ENCODE data around the gene VPS16.
A peak's percentile ranks its signal among the peaks of the same experiment; 100 is the strongest.
"Not testable (repeated sequence)": the region's sequence is repeated elsewhere in the genome, so short reads cannot be mapped to it uniquely, and the experiment has no call there.

VPS16 gene

GRCh38 chr20:2805689-2806350 lies 34.7 kb upstream of the VPS16 start:
- Histone ChIP-seq H3K27ac (peak overlapping the region in 1 of 21 experiments; percentile 19), H3K4me3 (no peak overlapping the region)

- no peak overlapping the region for H3K27ac ChIP-seq
- H3K4me3 ChIP-seq = no peak overlapping the region
These were observed 34.2 kb upstream of the VPS16 start for GRCh38 chr20:2806351-2806701.

DNA sequence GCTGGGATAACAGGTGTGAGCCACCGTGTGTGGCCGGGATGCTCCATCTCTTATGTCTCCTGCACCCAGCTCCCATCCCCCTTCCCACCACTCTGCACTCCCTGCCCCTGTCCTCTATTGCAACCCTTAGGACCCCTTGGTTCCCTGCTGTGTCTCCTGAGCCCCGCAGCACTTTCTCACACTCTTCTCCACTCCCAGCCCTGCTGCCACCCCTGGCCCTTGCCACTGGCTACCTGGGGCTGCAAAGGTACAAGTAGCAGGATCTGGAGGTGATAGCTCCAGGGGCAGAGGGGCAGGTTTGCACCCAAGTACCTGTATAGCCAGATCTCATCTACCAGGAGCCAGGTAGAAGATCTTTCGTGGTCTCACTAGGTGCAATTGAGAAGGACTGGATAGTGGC lies 33.5 kb upstream of the VPS16 start:
- Histone ChIP-seq H3K27ac (no peak overlapping the region), H3K4me3 (no peak overlapping the region)

GRCh38 chr20:2807929-2808328 lies 32.6 kb upstream of the VPS16 start:
- not testable (repeated sequence) for H3K27ac ChIP-seq, H3K4me3 ChIP-seq

DNA sequence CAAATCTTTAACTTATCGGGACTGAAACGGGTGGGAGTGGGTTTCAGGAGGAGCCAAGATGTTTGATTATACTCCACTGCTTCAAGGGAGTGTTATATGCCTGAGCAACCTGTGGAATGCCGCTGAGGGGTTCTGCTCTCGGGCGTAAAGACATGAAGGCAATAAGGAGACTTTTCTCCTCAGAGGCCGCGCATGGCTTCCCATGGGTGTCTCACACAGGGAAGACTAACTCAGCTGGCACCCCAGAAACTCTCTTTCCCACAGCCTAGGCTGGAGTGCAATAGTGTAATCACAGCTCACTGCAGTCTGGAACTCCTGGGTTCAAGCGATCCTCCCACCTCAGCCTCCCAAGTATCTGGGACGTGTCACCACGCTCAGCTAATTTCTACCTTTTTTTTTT lies 30.9 kb upstream of the VPS16 start:
- Histone ChIP-seq H3K27ac (no peak overlapping the region), H3K4me3 (no peak overlapping the region)

GRCh38 chr20:2812189-2812588 lies 28.4 kb upstream of the VPS16 start:
- Histone ChIP-seq H3K27ac (no peak overlapping the region), H3K4me3 (no peak overlapping the region)

DNA sequence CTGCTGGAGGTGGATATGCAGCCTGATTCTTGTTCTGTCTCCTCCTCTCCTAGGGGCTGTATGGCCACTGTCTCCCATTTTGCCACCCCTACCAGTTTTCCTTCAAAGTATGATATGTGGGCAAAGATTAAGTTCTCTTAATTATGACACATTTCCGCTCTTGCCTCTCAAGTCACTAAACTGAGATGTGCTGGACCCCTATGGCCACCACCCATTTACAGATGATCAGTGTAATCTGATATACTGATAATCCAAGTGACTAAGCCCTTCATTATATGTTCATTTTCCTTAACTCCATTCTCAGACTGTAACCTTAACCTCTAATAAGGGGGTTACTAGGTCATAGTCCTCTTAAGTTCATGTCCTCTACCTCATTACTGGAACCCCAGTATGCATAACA lies 26.5 kb upstream of the VPS16 start:
- Histone ChIP-seq H3K4me3 (no peak overlapping the region), H3K27ac (no peak overlapping the region)

- Histone ChIP-seq H3K27ac (peak within 1 kb of the TSS in 6 of 21 experiments; percentile 1 to 78 (median 46)), H3K4me3 (no peak within 1 kb of the TSS)
These were observed 25.9 kb upstream of the VPS16 start, which contains the start of gene C20orf141 for GRCh38 chr20:2814587-2815051. Gene C20orf141 (plus strand): TSS chr20:2814987. CDS start chr20:2815185, 198 bp downstream.

DNA sequence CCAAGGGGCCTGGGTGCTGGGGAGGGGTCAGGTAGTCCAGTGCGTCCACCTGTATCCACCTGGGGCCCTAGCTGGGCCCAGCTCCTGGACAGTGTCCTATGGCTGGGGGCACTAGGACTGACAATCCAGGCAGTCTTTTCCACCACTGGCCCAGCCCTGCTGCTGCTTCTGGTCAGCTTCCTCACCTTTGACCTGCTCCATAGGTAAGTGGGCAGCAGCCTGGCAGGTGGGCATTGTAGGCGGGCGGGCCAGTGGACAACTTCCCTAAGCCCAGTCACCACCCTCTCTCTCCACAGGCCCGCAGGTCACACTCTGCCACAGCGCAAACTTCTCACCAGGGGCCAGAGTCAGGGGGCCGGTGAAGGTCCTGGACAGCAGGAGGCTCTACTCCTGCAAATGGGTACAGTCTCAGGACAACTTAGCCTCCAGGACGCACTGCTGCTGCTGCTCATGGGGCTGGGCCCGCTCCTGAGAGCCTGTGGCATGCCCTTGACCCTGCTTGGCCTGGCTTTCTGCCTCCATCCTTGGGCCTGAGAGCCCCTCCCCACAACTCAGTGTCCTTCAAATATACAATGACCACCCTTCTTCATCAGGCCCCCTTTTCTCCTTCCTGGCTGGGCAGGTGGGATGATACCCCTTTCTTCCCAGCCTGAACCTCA lies 25.2 kb upstream of the VPS16 start:
- H3K4me3 ChIP-seq = no peak overlapping the region
- peak overlapping the region in 6 of 21 experiments; percentile 1 to 78 (median 46) for H3K27ac ChIP-seq

DNA sequence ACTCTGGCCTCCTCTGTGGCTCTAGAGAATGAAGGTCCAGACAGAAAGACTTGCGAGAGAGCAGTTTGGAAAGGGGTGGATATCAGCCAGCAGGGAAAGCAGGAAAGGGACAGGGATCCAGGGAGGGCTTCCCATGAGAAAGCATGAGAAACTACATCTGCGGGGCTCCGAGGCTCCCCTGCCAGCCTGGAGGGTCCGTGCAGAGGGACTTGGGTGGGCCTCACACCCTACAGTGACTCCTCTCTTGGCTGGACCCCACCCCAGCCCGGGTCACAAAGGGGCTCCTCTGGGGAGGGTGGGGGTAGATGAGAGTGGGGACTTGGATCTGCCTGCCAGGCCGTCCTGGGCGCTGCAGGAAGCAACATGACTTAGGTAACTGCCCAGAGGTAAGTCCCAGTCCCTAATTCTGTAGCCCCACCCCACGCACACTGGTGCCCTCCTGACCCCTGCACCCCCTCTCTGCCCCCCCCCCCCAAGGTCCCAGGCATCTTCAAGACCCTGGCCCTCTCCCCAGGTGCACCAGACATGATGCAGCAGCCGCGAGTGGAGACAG lies 24.4 kb upstream of the VPS16 start, which contains the start of gene TMEM239:
TSS of gene TMEM239 (plus strand) at position 335 of the 553 bp plus-strand sequence. CDS start at position 526, 191 bp downstream.
- Histone ChIP-seq H3K4me3 (no peak within 1 kb of the TSS), H3K27ac (peak within 1 kb of the TSS in 6 of 21 experiments; percentile 1 to 78 (median 46))

GRCh38 chr20:2816583-2817340 lies 23.8 kb upstream of the VPS16 start:
- Histone ChIP-seq H3K27ac (no peak overlapping the region), H3K4me3 (no peak overlapping the region)

DNA sequence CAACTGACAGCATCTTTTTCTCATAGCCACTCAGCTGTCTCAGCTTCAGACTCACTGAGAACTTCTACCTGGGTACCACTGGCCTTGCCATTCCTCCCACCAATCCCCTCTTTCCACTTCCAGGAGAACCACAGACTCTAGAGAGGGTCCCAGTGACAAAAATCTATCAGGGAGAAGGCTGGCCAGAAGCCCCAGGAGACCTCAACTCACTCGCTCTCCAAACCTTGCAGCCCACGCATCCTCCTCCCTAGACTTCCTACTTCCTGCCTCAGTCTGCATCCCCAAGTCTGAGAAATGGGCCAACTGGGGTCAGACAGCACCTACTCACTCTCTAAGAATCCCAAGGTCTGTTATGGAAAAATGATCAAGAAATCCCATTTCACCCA lies 23.2 kb upstream of the VPS16 start:
- Histone ChIP-seq H3K27ac (peak overlapping the region in 1 of 21 experiments; percentile 16), H3K4me3 (no peak overlapping the region)

DNA sequence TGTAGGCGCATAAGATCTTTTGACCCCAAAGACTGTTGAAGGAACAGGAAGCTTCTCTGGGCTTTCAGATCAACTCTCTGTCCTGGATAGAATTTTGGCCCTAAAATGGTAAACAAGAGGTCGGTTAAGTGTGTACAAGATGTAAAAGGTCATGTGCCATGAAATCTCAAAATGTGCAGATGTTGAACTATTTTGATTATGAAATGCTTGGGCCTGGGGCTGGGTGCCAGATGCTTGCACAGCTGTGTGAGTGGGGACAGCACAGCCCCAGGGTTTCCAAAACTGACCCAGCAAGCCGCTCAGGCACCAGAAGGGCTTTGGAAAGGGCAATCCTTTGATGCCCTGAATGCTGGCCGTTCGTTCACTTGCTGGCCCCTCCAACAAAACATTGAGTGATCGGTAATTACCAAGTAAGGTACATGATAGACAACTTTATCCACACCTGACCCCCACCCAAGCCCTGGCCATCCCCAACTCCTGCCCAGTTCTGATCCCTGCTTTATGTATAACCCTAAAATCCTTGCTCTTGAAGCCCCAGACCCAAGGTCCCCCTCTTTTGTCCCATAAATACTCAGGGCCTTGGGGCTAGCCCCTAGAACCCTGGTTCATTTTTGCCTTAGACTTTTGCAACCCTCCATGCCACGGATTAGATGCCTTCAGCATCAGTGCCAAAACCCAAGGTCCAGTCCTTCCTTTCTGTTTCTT lies 22.5 kb upstream of the VPS16 start:
- Histone ChIP-seq H3K4me3 (no peak overlapping the region), H3K27ac (peak overlapping the region in 1 of 21 experiments; percentile 16)

DNA sequence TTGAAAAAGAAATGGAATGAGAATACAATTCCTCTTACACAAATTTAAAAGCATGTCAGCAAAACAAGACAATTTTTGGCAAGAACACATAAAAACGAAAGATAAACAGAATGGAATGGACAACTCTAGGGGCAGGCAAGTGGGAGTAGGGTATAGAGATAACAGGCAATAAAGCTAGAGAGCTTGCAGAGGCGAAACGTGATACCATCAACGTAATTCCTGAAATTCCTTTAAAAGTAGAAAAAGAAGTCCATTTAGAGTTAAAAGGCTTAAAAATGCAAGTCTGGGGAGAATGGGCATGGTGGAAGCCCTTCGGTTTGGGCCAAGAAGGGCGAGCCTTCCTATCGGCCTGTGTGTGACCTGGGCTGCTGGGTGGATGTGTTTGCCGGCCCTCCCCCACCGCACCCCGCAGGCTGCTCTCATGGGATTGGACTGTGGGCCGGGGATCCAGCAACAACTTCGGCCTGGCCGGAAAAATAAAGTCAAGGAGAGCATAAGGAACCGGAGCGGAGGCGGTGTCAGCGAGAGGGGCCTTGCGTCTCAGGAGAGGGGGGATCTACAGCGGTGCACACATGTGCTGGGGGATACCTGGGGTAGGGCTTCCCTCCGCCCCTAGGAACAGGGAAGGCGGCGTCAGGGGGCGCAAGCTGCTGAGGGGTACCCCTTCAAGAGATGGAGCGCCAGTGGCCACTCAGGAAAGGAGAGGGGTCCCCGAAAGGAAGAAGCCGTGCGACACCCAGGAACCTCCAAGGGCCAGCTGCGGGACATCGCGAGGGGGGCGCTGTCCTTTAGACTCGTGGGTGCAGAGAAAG lies 20.3 kb upstream of the VPS16 start:
- no peak overlapping the region for H3K4me3 ChIP-seq
- H3K27ac ChIP-seq = no peak overlapping the region

DNA sequence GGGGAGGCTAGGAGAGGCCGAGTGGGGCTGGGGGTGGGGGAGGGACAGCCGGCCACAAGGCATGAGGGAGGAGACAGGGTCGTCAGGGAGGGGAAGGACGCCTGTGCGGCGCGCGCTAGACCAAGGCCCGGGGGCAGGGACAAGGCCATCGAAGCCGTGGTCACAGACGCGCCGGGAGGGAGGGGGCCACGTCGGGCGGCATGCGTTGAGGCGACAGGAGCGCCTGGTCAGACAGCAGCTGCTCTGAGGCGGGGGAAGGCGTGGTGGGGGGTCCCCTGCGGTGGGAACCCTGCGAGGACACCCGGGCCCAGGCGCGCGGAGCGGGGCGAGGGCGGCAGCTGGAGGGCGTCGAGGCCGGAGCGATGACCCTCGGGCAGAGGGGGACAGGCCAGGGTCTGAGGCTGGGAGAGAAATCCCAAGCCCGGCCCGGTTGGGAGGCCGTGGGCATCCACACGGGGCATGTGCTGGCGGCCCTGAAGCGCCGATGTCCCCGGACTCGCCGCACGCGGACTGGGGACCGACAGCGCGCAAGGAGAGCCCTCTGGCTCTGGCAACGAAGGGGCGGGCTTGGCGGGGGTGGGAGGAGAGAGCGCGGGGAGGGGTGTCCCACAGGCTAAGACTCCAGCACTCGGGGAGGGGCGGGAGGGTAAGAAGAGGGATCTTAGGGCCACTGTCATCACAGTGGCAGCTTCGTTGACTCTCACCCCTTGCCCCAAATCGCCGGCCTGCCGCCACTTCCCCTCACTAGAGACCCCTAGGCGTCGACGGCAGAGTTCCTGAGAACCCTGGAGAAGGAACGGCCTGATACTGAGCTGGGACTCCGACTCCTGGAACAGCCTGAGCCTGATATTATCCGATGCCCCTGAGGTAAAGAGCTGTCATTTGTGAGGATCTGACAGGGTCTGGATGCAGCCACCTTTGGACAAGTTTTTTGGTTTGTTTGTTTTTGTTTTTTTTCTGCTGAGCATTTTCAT lies 19.4 kb upstream of the VPS16 start:
- no peak overlapping the region for H3K4me3 ChIP-seq
- H3K27ac ChIP-seq = no peak overlapping the region

DNA sequence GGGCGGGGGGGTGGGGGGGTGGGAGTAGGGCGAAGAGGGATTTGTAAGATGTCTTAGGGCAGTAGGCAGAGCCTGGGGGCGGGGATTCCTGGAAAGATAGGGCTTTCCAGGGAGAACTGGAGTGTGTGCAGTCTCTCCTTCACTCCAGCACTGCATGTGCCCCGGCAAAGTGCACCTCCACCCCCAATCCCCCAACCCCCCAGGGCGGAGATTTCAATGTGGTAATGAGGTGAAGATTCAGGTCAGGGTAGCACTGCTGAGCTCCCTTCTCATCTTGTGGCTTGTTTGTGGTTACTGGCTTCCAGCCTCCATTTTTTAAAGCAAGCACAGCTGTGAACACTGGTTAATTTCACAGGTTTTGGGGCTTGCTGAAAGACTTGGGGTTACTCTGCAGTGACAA lies 18.5 kb upstream of the VPS16 start:
- Histone ChIP-seq H3K27ac (no peak overlapping the region), H3K4me3 (no peak overlapping the region)

DNA sequence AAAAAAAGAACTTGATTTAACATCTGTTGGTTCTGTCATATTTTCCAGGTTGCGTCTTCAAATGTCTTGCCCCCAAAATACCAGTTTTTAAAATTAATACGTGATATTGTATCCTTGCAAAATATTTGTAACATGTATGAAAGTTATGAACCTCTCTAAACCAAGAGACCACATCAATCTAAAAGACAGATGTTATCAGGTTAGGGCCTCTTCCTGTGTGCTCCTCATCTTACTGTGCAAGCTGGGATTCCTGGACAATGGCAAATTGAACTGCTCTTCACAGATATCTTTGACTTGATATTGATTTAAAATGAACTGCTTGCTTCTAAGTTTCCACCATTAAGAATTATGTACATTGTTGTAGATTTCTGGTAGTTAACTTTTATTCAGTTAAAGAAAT lies 14.8 kb upstream of the VPS16 start:
- Histone ChIP-seq H3K4me3 (no peak overlapping the region), H3K27ac (no peak overlapping the region)

- H3K27ac ChIP-seq = no peak overlapping the region
These were observed 13.9 kb upstream of the VPS16 start for GRCh38 chr20:2826655-2827054.

More at GRCh38 chr20:2826655-2827054, 13.9 kb upstream of the VPS16 start:
- no peak overlapping the region for H3K4me3 ChIP-seq
